HCT116 (cell line): ENCODE data around the gene SERPIND1.

ENCODE experiments used
- CTCF ChIP-seq, 3 experiments: fragments of 200-600 bp in 1 of 3; sonication (generic) in 1 of 3; IDR thresholded peaks in 2 of 3; conservative IDR thresholded peaks in 1 of 3; 2 replicates each; pipeline ENCODE4 v1.5.1; 2012 to 2017; ENCODE audit warnings: low read depth in 2 of 3, low read length in 2 of 3, antibody characterized with exemption in 1 of 3, borderline replicate concordance in 1 of 3, control low read depth in 1 of 3, mild to moderate bottlenecking in 1 of 3, mixed read lengths in 1 of 3, mixed run types in 1 of 3, moderate library complexity in 1 of 3; ENCODE audit not compliant: insufficient read depth in 1 of 3
- EZH2 ChIP-seq: fragments of 200-600 bp; sonication (generic); IDR thresholded peaks from 2 replicates; pipeline ENCODE4 v1.6.1; 2017; ENCODE audit warnings: antibody characterized with exemption, mixed run types
- EZH2phosphoT487 ChIP-seq: fragments of 200-600 bp; IDR thresholded peaks from 2 replicates; pipeline ENCODE4 v1.6.1; 2018; ENCODE audit warnings: antibody characterized with exemption, borderline replicate concordance
- FOSL1 ChIP-seq: IDR thresholded peaks from 2 replicates; pipeline ENCODE4 v1.6.1; 2012; ENCODE audit warnings: low read depth
- MAX ChIP-seq: IDR thresholded peaks from 2 replicates; pipeline ENCODE4 v1.6.1; 2012
- POLR2A ChIP-seq: IDR thresholded peaks from 2 replicates; pipeline ENCODE4 v1.7.0; 2011; ENCODE audit warnings: borderline replicate concordance; ENCODE audit not compliant: insufficient read depth, insufficient read length; ENCODE audit errors: extremely low read depth
- POLR2AphosphoS5 ChIP-seq: IDR thresholded peaks from 2 replicates; pipeline ENCODE4 v1.6.1; 2011; ENCODE audit warnings: mild to moderate bottlenecking, low read depth, low read length, moderate library complexity
- SRF ChIP-seq: IDR thresholded peaks from 2 replicates; pipeline ENCODE4 v1.6.1; 2012; ENCODE audit warnings: low read depth
- TF ChIP-seq, protein P1 (sequence below): IDR thresholded peaks from 2 replicates; pipeline ENCODE4 v1.6.1; 2012; ENCODE audit warnings: low read depth

DNA sequence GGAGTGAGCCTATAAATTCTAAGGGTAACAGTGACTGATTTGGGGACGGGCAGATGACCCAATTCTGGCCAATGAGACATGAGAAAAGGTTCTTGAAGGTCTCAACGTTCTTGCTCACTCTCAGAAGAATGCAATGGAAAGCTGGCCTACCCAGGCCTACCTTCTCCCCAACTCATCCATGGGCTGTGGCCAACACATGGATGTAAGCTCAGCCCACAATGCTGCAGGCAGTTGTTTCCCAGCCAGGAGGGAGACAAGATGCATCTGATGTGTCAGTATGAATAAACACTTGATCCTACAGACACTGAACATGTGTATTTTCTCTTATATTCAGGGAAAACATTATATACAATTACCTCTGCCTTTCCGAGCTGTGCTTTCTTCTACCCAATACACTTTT lies 60.3 kb downstream of the SERPIND1 start:
- no peak for TF ChIP-seq CTCF (IDR thresholded peaks at IDR 0.05 in 2 of 3, conservative IDR thresholded peaks at IDR 0.05 in 1 of 3; ENCODE audit: borderline replicate concordance in 1 of 3, insufficient read depth in 1 of 3, low read depth in 2 of 3, low read length in 2 of 3)
- TF ChIP-seq FOSL1 = no peak
- no peak for TF ChIP-seq POLR2A
- TF ChIP-seq EZH2phosphoT487 = no peak
- TF ChIP-seq EZH2 = no peak
- TF ChIP-seq POLR2AphosphoS5 = no peak
- no peak for TF ChIP-seq SRF
- TF ChIP-seq, protein P1, sequence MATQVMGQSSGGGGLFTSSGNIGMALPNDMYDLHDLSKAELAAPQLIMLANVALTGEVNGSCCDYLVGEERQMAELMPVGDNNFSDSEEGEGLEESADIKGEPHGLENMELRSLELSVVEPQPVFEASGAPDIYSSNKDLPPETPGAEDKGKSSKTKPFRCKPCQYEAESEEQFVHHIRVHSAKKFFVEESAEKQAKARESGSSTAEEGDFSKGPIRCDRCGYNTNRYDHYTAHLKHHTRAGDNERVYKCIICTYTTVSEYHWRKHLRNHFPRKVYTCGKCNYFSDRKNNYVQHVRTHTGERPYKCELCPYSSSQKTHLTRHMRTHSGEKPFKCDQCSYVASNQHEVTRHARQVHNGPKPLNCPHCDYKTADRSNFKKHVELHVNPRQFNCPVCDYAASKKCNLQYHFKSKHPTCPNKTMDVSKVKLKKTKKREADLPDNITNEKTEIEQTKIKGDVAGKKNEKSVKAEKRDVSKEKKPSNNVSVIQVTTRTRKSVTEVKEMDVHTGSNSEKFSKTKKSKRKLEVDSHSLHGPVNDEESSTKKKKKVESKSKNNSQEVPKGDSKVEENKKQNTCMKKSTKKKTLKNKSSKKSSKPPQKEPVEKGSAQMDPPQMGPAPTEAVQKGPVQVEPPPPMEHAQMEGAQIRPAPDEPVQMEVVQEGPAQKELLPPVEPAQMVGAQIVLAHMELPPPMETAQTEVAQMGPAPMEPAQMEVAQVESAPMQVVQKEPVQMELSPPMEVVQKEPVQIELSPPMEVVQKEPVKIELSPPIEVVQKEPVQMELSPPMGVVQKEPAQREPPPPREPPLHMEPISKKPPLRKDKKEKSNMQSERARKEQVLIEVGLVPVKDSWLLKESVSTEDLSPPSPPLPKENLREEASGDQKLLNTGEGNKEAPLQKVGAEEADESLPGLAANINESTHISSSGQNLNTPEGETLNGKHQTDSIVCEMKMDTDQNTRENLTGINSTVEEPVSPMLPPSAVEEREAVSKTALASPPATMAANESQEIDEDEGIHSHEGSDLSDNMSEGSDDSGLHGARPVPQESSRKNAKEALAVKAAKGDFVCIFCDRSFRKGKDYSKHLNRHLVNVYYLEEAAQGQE = no peak
- TF ChIP-seq MAX = no peak
